Measurements from ENCODE around the gene DMD.

Gene DMD

GRCh38 chrX:31200430-31200829 lies 2010.9 kb downstream of the DMD start:
- no peak for DNase-seq

GRCh38 chrX:31199840-31200114 lies 2011.6 kb downstream of the DMD start:
- no peak for DNase-seq

- no peak for DNase-seq
These were observed 2012.1 kb downstream of the DMD start for GRCh38 chrX:31199056-31199839.

- no peak for DNase-seq
These were observed 2021.0 kb downstream of the DMD start for GRCh38 chrX:31190221-31190975.

- DNase-seq = no peak
These were observed 2024.5 kb downstream of the DMD start for GRCh38 chrX:31186693-31187338.

- DNase-seq = no peak
These were observed 2025.5 kb downstream of the DMD start for GRCh38 chrX:31185884-31186283.

DNA sequence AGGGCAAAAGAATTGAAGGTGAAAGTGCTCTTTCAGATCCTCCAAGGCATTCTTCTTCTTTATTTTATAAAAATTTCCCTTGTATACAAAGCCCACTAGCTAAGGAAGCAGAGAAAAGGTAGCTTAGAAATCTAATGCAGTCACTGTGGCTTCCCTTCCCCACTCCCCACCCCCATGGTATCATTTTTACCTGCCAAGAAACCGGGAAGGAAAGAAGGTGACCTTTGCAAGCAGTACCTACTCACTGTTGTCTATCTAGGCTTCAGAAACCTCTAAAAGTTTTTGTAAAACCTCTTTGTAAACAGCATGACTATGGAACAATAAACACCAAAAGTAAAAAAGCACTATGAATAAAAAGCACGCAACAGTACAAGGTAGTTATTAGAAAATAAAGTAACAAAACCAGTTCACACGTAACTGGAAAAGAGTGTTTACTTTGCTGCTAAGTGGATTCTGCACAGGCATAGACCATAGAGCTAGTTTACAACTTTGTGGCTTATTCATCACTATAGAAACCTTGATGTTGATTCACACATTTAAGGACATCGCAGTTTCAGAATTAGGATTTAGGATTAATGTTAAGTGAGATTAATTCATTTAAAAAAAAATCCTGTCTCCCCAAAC lies 2029.9 kb downstream of the DMD start:
- no peak for DNase-seq

DNA sequence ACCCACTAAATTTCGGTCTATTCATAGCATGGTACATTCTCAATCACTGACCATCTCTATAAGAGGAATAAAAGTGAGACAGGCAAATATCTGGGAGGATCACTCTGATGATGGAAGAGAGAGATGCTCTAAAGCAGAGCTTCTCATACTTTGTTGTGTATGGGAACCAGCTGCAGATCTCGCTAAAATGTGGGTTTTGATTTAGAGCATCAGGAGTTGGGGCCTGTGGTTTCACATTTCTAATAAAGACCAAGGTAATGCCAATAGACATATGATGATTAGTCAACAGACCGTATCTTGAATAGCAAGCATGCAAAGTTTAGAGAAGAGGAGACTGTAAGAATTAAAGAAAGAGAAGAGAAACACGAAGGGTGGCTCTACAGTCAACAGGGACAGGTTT lies 2032.1 kb downstream of the DMD start:
- DNase-seq = no peak

GRCh38 chrX:31178769-31179125 lies 2032.6 kb downstream of the DMD start:
- DNase-seq = no peak

- DNase-seq = no peak
These were observed 2033.1 kb downstream of the DMD start for GRCh38 chrX:31178064-31178768.

GRCh38 chrX:31170792-31171191 lies 2040.6 kb downstream of the DMD start:
- no peak for DNase-seq

DNA sequence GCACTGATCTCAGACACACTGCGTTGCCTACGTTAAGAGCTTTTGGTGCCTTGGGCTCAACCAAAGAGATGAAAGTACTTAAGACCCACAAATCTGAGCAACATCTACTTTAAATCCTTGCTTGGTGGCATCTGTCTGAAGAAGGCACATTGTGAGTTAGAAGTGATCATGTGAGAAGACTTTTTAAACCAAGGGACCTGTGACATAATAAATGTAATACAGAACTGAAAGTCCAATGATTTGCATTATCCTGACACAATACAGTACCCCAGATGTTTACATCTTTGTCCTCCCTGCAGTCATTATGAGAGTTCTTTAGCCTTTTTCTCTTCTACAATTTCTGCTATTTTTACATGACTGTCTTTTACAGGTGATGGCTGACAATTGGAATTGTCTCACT lies 2042.8 kb downstream of the DMD start:
- no peak for DNase-seq

GRCh38 chrX:31166832-31167231 lies 2044.5 kb downstream of the DMD start:
- no peak for DNase-seq

DNA sequence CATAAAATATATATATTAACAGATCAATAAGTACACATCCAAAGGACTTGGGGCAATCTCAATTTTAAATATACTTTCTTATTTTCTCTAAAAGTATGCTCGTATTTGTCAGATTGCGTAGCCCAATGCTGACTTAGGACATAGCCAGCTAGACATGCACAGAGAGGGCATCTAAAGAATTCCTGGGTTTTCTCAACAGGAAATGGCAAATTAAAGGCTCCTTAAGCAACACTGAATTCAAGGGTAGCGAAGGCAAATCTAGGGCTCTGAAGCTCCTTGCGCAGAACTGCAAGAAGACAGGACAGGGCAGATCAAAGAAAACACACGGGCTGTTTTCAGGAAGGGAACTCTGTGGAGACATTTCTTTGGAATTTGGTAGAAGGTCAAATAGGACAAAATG lies 2044.9 kb downstream of the DMD start:
- DNase-seq = no peak

DNA sequence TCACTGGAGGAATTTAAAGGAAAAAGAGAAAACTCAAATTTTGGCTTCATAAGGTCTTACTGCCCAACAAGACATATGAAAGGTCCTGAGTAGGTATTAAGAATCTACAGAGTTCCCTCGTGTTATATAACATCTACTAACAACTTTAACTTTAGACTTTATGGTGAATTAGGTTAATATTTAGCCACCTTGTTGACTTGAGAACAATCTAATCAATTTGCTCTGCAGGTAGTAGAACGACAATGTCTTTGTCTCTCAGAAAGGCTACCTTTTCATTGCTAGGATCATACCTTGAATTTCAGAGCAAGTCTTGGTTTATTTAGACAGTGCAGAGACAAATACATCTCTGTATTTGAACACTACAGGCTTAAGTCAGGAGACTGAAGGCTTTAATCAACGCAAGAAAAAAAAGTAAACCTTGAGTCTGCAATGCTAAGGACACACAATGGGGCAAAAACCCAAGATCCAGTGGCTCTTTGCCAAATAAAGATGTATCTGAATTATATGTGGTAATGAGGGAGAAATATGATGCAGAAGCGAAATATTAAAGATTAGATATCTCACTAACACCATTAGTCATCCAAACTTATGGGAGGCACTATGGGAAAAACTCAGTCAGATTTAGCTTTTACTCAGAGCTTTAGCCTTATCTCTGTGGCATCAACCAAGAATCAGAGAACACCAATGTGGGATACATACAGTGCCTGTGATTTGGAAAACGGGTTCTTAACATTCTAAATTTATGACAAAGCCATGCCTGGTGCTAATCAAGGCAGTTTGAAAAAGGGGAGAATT lies 2045.9 kb downstream of the DMD start:
- DNase-seq = no peak

DNA sequence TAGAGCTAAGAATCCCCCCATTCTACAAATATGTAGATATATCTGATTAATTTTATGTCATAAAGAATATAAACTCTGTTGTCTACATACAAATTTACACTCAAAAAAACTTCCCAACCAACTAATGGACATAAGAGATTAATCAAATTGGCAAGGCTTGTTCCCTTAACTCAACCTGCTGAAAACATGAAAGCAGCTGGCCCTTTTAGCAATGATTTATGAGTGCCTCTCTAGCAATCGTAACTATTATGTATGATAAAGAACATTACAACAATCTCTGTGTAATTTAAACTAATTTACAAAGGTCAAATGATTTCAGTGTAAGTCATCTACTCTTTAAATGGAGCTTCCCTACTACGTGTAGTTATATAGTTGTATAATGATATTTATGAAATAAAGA lies 2056.4 kb downstream of the DMD start:
- DNase-seq = no peak

- no peak for DNase-seq
These were observed 2057.8 kb downstream of the DMD start for GRCh38 chrX:31153475-31154047.

GRCh38 chrX:31147175-31147574 lies 2064.2 kb downstream of the DMD start:
- DNase-seq = no peak

GRCh38 chrX:31139961-31140360 lies 2071.4 kb downstream of the DMD start:
- no peak for DNase-seq

DNA sequence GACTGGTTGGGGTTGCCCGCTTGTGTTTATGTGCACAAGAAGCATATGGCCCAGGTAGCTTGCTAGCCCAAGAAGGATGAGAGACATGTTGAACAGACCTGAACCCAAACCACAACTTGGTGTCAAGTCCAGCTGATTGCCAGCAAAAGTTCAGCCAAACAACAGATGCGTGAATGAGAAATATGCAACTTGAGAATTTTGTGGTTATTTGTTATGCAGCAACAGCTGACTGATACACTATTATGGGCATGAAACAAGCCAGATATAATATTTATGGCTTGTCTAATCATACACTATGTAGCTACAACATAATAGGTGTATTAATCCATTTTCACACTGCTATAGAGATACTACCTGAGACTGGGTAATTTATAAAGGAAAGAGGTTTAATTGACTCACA lies 2073.2 kb downstream of the DMD start:
- no peak for DNase-seq

- DNase-seq = peak in 1 of 2 donors; percentile 0
These were observed 2075.2 kb downstream of the DMD start for GRCh38 chrX:31136144-31136611.

GRCh38 chrX:31132821-31133241 lies 2078.5 kb downstream of the DMD start:
- peak in 1 of 2 donors; percentile 0 for DNase-seq

Data from CD4-positive, alpha-beta T cell treated with Interleukin-4 for 1 hour (primary cell).